HCT116 (cell line): ENCODE data around the gene REG1A. TPM values are rescaled to one million over a fixed set of nuclear protein-coding genes. Genes with fewer than 3 reads are reported as not detected.

ENCODE experiments used
- ATAC-seq: fragments of 200-7000 bp; cut with Tn5 transposase; 2 replicates; pipeline ENCODE4 v1.9.1; 2020; ENCODE audit warnings: mild to moderate bottlenecking, moderate library complexity
- BruUV-seq: library from RNA; stranded (reverse); fragments of 400-500 nt; replicated peaks from 2 replicates; lab custom pipeline; 2021; lab: Mats Ljungman, UMichigan
- CTCF ChIA-PET: fragments of 300-600 bp; sonication (Branson Sonifier 250); formaldehyde crosslinking; loops from one replicate; lab custom pipeline; 2021; ENCODE audit warnings: antibody characterized with exemption; lab: Charles Lee
- POLR2A ChIA-PET: fragments of 300-600, 350-600 bp; sonication (Branson Sonifier 250); formaldehyde crosslinking; loops from one replicate; lab custom pipeline; 2021; ENCODE audit warnings: antibody characterized with exemption; lab: Charles Lee
- RAD21 ChIA-PET, 2 experiments: fragments of 300-600 bp; sonication (Branson Sonifier 250); formaldehyde crosslinking; loops; one replicate each; lab custom pipeline; 2023; ENCODE audit warnings: low total read pairs in 2 of 2; ENCODE audit not compliant: uncharacterized antibody in 2 of 2, unreplicated experiment in 2 of 2, low non-redundant PET in 1 of 2; lab: Charles Lee
- DNase-seq: peaks from one replicate; pipeline ENCODE4 v3.0.0-alpha.2; 2010; ENCODE audit warnings: low read depth, low spot score
- H2AFZ ChIP-seq: fragments of 200-600 bp; shearing (Covaris generic), sonication (generic); 2 replicates; pipeline ENCODE4 v1.6.1; 2017; ENCODE audit warnings: low read depth, mixed run types, mixed read lengths, antibody characterized with exemption, low read length; ENCODE audit not compliant: poor library complexity, severe bottlenecking
- H3K27ac ChIP-seq: 2 replicates; pipeline ENCODE4 v1.5.1; 2012; ENCODE audit warnings: low read depth, low read length
- H3K27me3 ChIP-seq: fragments of 200-600 bp; sonication (generic); 2 replicates; pipeline ENCODE4 v1.6.1; 2016; ENCODE audit warnings: mixed run types, low read length, mixed read lengths; ENCODE audit not compliant: insufficient read depth
- H3K36me3 ChIP-seq, 2 experiments: fragments of 200-500 bp in 1 of 2; fragments of 200-600 bp in 1 of 2; sonication (Bioruptor generic) in 1 of 2; sonication (generic) in 1 of 2; 2 replicates each; pipeline versions ENCODE4 v1.5.1 to v1.6.1; 2014 to 2016; ENCODE audit warnings: low read length in 2 of 2, inconsistent platforms in 1 of 2, mixed read lengths in 1 of 2, mixed run types in 1 of 2; ENCODE audit not compliant: insufficient read depth in 2 of 2, control insufficient read depth in 1 of 2
- H3K4me1 ChIP-seq, 2 experiments: fragments of 200-600 bp in 1 of 2; sonication (generic) in 1 of 2; 2 replicates each; pipeline versions ENCODE4 v1.5.1 to v1.6.1; 2012 to 2017; ENCODE audit warnings: low read length in 2 of 2, inconsistent platforms in 1 of 2, mild to moderate bottlenecking in 1 of 2, mixed read lengths in 1 of 2, mixed run types in 1 of 2, moderate library complexity in 1 of 2; ENCODE audit not compliant: insufficient read depth in 2 of 2, control insufficient read depth in 1 of 2
- H3K4me2 ChIP-seq: fragments of 200-600 bp; sonication (generic); 2 replicates; pipeline ENCODE4 v1.6.1; 2017; ENCODE audit warnings: mixed run types, low read length, mixed read lengths
- H3K4me3 ChIP-seq, 2 experiments: fragments of 200-600 bp in 1 of 2; sonication (generic) in 1 of 2; replicated peaks in 1 of 2; 2 replicates each; pipeline ENCODE4 v1.5.1; 2011 to 2016; ENCODE audit warnings: low read length in 2 of 2, control low read depth in 1 of 2, low read depth in 1 of 2, mild to moderate bottlenecking in 1 of 2, mixed read lengths in 1 of 2, mixed run types in 1 of 2
- H3K79me2 ChIP-seq: fragments of 200-600 bp; sonication (generic); 2 replicates; pipeline ENCODE4 v1.6.1; 2017; ENCODE audit warnings: mild to moderate bottlenecking, mixed run types, low read length, moderate library complexity, mixed read lengths; ENCODE audit not compliant: insufficient read depth
- H3K9ac ChIP-seq: fragments of 200-600 bp; sonication (generic); 2 replicates; pipeline ENCODE4 v1.6.1; 2016; ENCODE audit warnings: low read length, mixed read lengths
- H3K9me2 ChIP-seq: fragments of 200-600 bp; sonication (generic), shearing (Covaris generic); 2 replicates; pipeline ENCODE4 v1.6.1; 2017; ENCODE audit warnings: mixed run types, mild to moderate bottlenecking, moderate library complexity; ENCODE audit not compliant: insufficient read depth
- H3K9me3 ChIP-seq, 2 experiments: fragments of 200-500 bp in 1 of 2; fragments of 200-600 bp in 1 of 2; sonication (Bioruptor generic) in 1 of 2; sonication (generic) in 1 of 2; 2 replicates each; pipeline ENCODE4 v1.6.1; 2014 to 2017; ENCODE audit warnings: low read length in 2 of 2, mixed read lengths in 2 of 2, inconsistent platforms in 1 of 2, low read depth in 1 of 2, mild to moderate bottlenecking in 1 of 2, mixed run types in 1 of 2, moderate library complexity in 1 of 2; ENCODE audit not compliant: control insufficient read depth in 1 of 2, insufficient read depth in 1 of 2
- H4K20me1 ChIP-seq: fragments of 200-600 bp; sonication (generic), shearing (Covaris generic); 2 replicates; pipeline ENCODE4 v1.6.1; 2017; ENCODE audit warnings: mixed run types, mild to moderate bottlenecking, moderate library complexity; ENCODE audit not compliant: insufficient read depth
- CEBPB ChIP-seq: IDR thresholded peaks from 2 replicates; pipeline ENCODE4 v1.6.1; 2012; ENCODE audit warnings: low read depth
- CTCF ChIP-seq, 3 experiments: fragments of 200-600 bp in 1 of 3; sonication (generic) in 1 of 3; IDR thresholded peaks in 2 of 3; conservative IDR thresholded peaks in 1 of 3; 2 replicates each; pipeline ENCODE4 v1.5.1; 2012 to 2017; ENCODE audit warnings: low read depth in 2 of 3, low read length in 2 of 3, antibody characterized with exemption in 1 of 3, borderline replicate concordance in 1 of 3, control low read depth in 1 of 3, mild to moderate bottlenecking in 1 of 3, mixed read lengths in 1 of 3, mixed run types in 1 of 3, moderate library complexity in 1 of 3; ENCODE audit not compliant: insufficient read depth in 1 of 3
- EGR1 ChIP-seq: IDR thresholded peaks from 2 replicates; pipeline ENCODE4 v1.6.1; 2012; ENCODE audit warnings: low read depth
- EZH2 ChIP-seq: fragments of 200-600 bp; sonication (generic); IDR thresholded peaks from 2 replicates; pipeline ENCODE4 v1.6.1; 2017; ENCODE audit warnings: antibody characterized with exemption, mixed run types
- EZH2phosphoT487 ChIP-seq: fragments of 200-600 bp; IDR thresholded peaks from 2 replicates; pipeline ENCODE4 v1.6.1; 2018; ENCODE audit warnings: antibody characterized with exemption, borderline replicate concordance
- MAX ChIP-seq: IDR thresholded peaks from 2 replicates; pipeline ENCODE4 v1.6.1; 2012
- POLR2A ChIP-seq: IDR thresholded peaks from 2 replicates; pipeline ENCODE4 v1.7.0; 2011; ENCODE audit warnings: borderline replicate concordance; ENCODE audit not compliant: insufficient read depth, insufficient read length; ENCODE audit errors: extremely low read depth
- POLR2AphosphoS5 ChIP-seq: IDR thresholded peaks from 2 replicates; pipeline ENCODE4 v1.6.1; 2011; ENCODE audit warnings: mild to moderate bottlenecking, low read depth, low read length, moderate library complexity
- RAD21 ChIP-seq: IDR thresholded peaks from 2 replicates; pipeline ENCODE4 v1.6.1; 2012; ENCODE audit warnings: low read depth, mild to moderate bottlenecking
- REST ChIP-seq: IDR thresholded peaks from 2 replicates; pipeline ENCODE4 v1.6.1; 2012; ENCODE audit warnings: low read depth
- SIN3A ChIP-seq: IDR thresholded peaks from 2 replicates; pipeline ENCODE4 v1.6.1; 2012; ENCODE audit warnings: low read depth
- SRF ChIP-seq: IDR thresholded peaks from 2 replicates; pipeline ENCODE4 v1.6.1; 2012; ENCODE audit warnings: low read depth
- YY1 ChIP-seq: IDR thresholded peaks from 2 replicates; pipeline ENCODE4 v1.6.1; 2011; ENCODE audit warnings: low read length, low read depth, moderate library complexity, mild to moderate bottlenecking; ENCODE audit not compliant: insufficient replicate concordance; ENCODE audit errors: extremely low read depth
- ZBTB33 ChIP-seq: IDR thresholded peaks from 2 replicates; pipeline ENCODE4 v1.6.1; 2011; ENCODE audit warnings: mild to moderate bottlenecking, low read length, moderate library complexity; ENCODE audit not compliant: insufficient replicate concordance; ENCODE audit errors: extremely low read depth
- ZFX ChIP-seq: fragments of 450-650 bp; IDR thresholded peaks from 2 replicates; pipeline ENCODE4 v1.6.1; 2017
- ZNF274 ChIP-seq: fragments of 200-500 bp; sonication (Bioruptor generic); IDR thresholded peaks from 2 replicates; pipeline ENCODE4 v1.6.1; 2014; ENCODE audit warnings: mild to moderate bottlenecking, low read depth, low read length, inconsistent platforms
- intact Hi-C: fragments of 100-400 bp; cut with micrococcal nuclease; formaldehyde crosslinking; loops from 2 replicates; pipeline ENCODE4 v1.10.0; 2022
- total RNA-seq: library from RNA; stranded (reverse); gene quantifications from one replicate; pipeline ENCODE4 v1.2.1, GENCODE V29; 2021; ENCODE audit not compliant: unreplicated experiment

Gene REG1A
- total RNA-seq, 1 experiment from 2014 or later: 5.2 TPM

GRCh38 chr2:79083597-79084251, 36.6 kb upstream of the REG1A start (continued):
- TF ChIP-seq ZFX (no peak), YY1 (no peak), ZNF274 (no peak)

DNA sequence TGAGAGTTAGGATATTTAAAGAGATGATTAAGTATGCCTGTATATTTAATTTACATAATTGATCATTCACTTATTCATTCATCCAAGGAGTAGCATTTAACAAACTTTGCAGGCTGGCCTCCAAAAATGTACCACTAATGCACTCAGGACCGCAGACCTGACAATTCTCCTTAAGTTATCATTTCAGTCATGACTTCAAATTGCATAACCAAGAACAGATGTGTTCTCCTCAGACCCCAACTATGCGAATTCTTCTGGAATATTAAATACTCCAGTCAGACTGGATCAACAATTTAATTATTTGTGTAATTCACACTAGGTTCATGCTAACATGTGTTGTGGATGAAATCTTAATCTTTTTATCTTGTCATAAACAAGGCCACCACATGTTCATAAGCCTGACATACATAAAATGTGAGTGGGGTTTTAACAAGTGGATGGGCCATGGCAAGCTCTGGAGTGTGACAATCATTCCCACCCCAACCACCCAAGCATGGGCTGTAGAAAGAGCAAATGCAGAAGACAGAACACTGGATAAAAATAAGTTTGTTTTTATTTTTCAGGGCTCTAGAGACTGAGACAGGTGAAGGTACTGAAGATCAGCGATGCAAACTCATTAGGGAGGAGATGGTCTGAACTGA, 35.7 kb upstream of the REG1A start:
- ChIA-PET RAD21 (no interaction called here), POLR2A (no interaction called here), CTCF (no interaction called here)
- Histone ChIP-seq H3K79me2 (no peaks in the 10 kb centered on the region), H3K9me2 (no peaks in the 10 kb centered on the region), H3K4me3 (no peak overlapping the region), H3K4me1 (no peaks in the 10 kb centered on the region), H3K9me3 (peaks cover 8 to 20% of the 10 kb centered on the region in 2 experiments; a peak in 2 of 4 replicates), H3K9ac (no peak overlapping the region), H4K20me1 (no peaks in the 10 kb centered on the region), H3K27me3 (no peaks in the 10 kb centered on the region), H2AFZ (no peak overlapping the region), H3K27ac (no peak overlapping the region), H3K4me2 (no peak overlapping the region), H3K36me3 (no peaks in the 10 kb centered on the region)
- no TSS peak for BruUV-seq
- no peak for ATAC-seq
- DNase-seq: no peak
- intact Hi-C loops: no loop called here
- TF ChIP-seq EGR1 (no peak), SIN3A (no peak), CTCF (IDR thresholded peaks at IDR 0.05 in 2 of 3, conservative IDR thresholded peaks at IDR 0.05 in 1 of 3; ENCODE audit: borderline replicate concordance in 1 of 3, insufficient read depth in 1 of 3, low read depth in 2 of 3, low read length in 2 of 3) (no peak), RAD21 (no peak), MAX (no peak), POLR2A (no peak), SRF (no peak), POLR2AphosphoS5 (no peak), ZBTB33 (no peak), YY1 (no peak), EZH2 (no peak), EZH2phosphoT487 (no peak), CEBPB (no peak), ZFX (no peak), REST (no peak)
